ENCODE data around the gene RPL10A.
A peak's percentile ranks its signal among the peaks of the same experiment; 100 is the strongest.

RPL10A gene

DNA sequence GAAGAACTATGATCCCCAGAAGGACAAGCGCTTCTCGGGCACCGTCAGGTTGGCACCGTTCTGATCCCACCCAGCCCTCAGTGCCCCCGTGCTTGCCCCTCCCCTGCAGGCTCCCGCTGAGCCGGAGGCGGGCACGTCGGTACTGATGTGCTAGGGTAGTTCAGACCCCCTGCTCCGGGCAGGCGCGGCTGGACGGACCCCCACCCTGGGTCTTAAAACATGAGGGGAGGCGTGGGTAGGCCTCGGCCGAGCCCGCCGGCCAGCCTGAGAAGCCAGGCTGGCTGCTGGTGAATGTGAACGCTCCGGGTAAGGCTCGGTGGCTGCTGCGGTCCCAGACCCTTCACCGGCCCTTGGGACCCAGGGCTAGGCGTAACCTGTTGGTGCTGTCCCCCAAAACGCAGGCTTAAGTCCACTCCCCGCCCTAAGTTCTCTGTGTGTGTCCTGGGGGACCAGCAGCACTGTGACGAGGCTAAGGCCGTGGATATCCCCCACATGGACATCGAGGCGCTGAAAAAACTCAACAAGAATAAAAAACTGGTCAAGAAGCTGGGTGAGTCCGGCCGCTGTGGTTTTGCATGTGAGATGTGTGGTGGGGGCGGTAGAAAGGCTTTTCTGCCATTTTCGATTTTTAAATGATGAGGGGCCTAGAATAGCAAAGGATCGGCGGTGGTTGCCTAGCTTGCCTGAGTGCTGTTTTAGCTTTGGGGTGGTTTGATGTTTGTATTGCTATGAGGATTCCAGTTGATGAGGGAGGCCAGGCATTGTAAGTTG, 964 bp downstream of the RPL10A start:
- peak overlapping the region; percentile 67 to 73; a peak in 3 of 4 replicates for H3K4me3 ChIP-seq (ENCODE audit: low read depth in 1 of 2, low read length in 2 of 2)
- no peaks in the 10 kb centered on the region for H3K27me3 ChIP-seq (ENCODE audit: insufficient read depth, low read length, poor library complexity)
- H3K79me2 ChIP-seq (ENCODE audit: insufficient read depth, low read length), result peaks cover 30% of the 10 kb centered on the region
- H4K20me1 ChIP-seq (ENCODE audit: insufficient read depth, low read length), result peaks cover 46% of the 10 kb centered on the region
- no peaks in the 10 kb centered on the region for H3K9me3 ChIP-seq (ENCODE audit: insufficient read depth, low read length, severe bottlenecking)
- peaks cover 32% of the 10 kb centered on the region for H3K4me1 ChIP-seq (ENCODE audit: insufficient read depth, low read length)
- peak overlapping the region; percentile 71; the same call in 1 of the 2 replicates for H2AFZ ChIP-seq (ENCODE audit: low read depth, low read length)
- ATAC-seq (ENCODE audit: insufficient read depth, low read depth), result peak; percentile 30
- no peak for TF ChIP-seq EZH2 (IDR thresholded peaks at IDR 0.05; ENCODE audit: borderline replicate concordance, low read depth, low read length, severe bottlenecking)
- TF ChIP-seq CTCF (IDR thresholded peaks at IDR 0.05; ENCODE audit: borderline replicate concordance, extremely low read depth, low read length, poor library complexity, severe bottlenecking), result no peak
- DNase-seq, result no peak
- peaks cover 56% of the 10 kb centered on the region for H3K36me3 ChIP-seq (ENCODE audit: insufficient read depth, low read length)
- H3K27ac ChIP-seq (ENCODE audit: low read length), result peak overlapping the region; percentile 87
- peak overlapping the region; percentile 82 for H3K9ac ChIP-seq (ENCODE audit: low read depth, low read length)
- H3K4me2 ChIP-seq (ENCODE audit: insufficient read depth, low read length), result peak overlapping the region; percentile 85

DNA sequence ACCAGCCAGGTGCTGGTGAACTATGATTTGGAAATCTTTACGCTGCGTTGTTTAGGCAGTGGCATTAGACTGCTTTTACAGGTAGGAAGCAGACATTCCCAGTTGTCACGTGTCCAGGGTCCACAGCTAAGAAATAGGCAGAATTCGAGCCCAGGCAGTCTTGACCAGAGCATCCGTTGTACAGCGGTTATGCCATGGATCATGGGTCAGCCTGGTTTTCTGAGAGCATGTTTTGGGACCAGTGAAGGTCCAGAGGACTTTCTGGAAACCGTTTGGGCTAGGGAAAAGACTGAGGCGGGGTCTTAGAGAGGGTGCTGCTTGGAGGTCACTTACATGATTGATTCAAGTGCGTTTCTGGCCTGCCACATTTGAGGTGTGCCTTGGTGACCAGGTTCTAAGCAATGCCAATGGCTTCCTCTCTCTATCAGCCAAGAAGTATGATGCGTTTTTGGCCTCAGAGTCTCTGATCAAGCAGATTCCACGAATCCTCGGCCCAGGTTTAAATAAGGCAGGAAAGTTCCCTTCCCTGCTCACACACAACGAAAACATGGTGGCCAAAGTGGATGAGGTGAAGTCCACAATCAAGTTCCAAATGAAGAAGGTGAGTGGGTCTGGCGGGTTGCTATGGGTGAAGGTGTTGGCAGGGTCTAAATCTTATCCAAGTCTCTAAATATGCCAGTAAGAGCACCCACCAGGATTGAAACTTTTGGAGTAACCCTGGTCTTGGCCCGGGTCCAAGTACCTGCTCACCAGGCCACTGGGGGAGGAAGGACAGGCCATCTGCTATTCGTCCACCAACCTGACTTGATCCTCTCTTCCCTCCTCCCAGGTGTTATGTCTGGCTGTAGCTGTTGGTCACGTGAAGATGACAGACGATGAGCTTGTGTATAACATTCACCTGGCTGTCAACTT, 1.8 kb downstream of the RPL10A start:
- no peak for ATAC-seq (ENCODE audit: insufficient read depth, low read depth)
- no peaks in the 10 kb centered on the region for H3K27me3 ChIP-seq (ENCODE audit: insufficient read depth, low read length, poor library complexity)
- no peak for DNase-seq
- peak overlapping the region; percentile 82 for H3K9ac ChIP-seq (ENCODE audit: low read depth, low read length)
- peak overlapping the region; percentile 67 to 73; a peak in 3 of 4 replicates for H3K4me3 ChIP-seq (ENCODE audit: low read depth in 1 of 2, low read length in 2 of 2)
- no peaks in the 10 kb centered on the region for H3K9me3 ChIP-seq (ENCODE audit: insufficient read depth, low read length, severe bottlenecking)
- peak overlapping the region; percentile 87 for H3K27ac ChIP-seq (ENCODE audit: low read length)
- peaks cover 32% of the 10 kb centered on the region for H3K4me1 ChIP-seq (ENCODE audit: insufficient read depth, low read length)
- H3K4me2 ChIP-seq (ENCODE audit: insufficient read depth, low read length), result peak overlapping the region; percentile 85
- H4K20me1 ChIP-seq (ENCODE audit: insufficient read depth, low read length), result peaks cover 46% of the 10 kb centered on the region
- no peak overlapping the region for H2AFZ ChIP-seq (ENCODE audit: low read depth, low read length)
- peaks cover 30% of the 10 kb centered on the region for H3K79me2 ChIP-seq (ENCODE audit: insufficient read depth, low read length)
- H3K36me3 ChIP-seq (ENCODE audit: insufficient read depth, low read length), result peaks cover 56% of the 10 kb centered on the region
- TF ChIP-seq CTCF (IDR thresholded peaks at IDR 0.05; ENCODE audit: borderline replicate concordance, extremely low read depth, low read length, poor library complexity, severe bottlenecking), result no peak
- TF ChIP-seq EZH2 (IDR thresholded peaks at IDR 0.05; ENCODE audit: borderline replicate concordance, low read depth, low read length, severe bottlenecking), result no peak

DNA sequence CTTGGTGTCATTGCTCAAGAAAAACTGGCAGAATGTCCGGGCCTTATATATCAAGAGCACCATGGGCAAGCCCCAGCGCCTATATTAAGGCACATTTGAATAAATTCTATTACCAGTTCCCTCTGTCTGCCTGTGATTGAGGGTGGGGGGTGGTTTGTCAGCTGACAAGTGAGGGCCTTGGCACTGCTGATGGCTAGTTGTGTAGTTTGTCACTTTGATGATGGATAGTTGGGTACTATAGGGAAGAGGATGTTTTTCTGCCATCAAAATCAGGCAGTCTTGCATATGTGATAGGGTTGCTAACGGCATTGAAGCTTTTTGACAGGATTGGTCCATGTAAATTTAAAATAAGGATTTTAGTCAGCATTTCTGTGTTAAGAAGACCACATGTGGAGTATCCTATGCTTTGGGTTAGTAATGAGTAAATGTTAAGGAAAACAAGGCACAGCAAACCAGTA, 2.5 kb downstream of the RPL10A start:
- Histone ChIP-seq H3K27ac (ENCODE audit: low read length) (no peak overlapping the region), H2AFZ (ENCODE audit: low read depth, low read length) (no peak overlapping the region), H3K79me2 (ENCODE audit: insufficient read depth, low read length) (peaks cover 30% of the 10 kb centered on the region), H3K4me3 (ENCODE audit: low read depth in 1 of 2, low read length in 2 of 2) (peak overlapping the region in 1 of 2 experiments; percentile 67; a peak in 1 of 4 replicates), H3K4me1 (ENCODE audit: insufficient read depth, low read length) (peaks cover 32% of the 10 kb centered on the region), H3K36me3 (ENCODE audit: insufficient read depth, low read length) (peaks cover 56% of the 10 kb centered on the region), H3K9ac (ENCODE audit: low read depth, low read length) (no peak overlapping the region), H4K20me1 (ENCODE audit: insufficient read depth, low read length) (peaks cover 49% of the 10 kb centered on the region), H3K9me3 (ENCODE audit: insufficient read depth, low read length, severe bottlenecking) (no peaks in the 10 kb centered on the region), H3K4me2 (ENCODE audit: insufficient read depth, low read length) (peak overlapping the region; percentile 85; the same call in 1 of the 2 replicates), H3K27me3 (ENCODE audit: insufficient read depth, low read length, poor library complexity) (no peaks in the 10 kb centered on the region)
- no peak for DNase-seq
- ATAC-seq (ENCODE audit: insufficient read depth, low read depth), result no peak
- TF ChIP-seq CTCF (IDR thresholded peaks at IDR 0.05; ENCODE audit: borderline replicate concordance, extremely low read depth, low read length, poor library complexity, severe bottlenecking) (no peak), EZH2 (IDR thresholded peaks at IDR 0.05; ENCODE audit: borderline replicate concordance, low read depth, low read length, severe bottlenecking) (no peak)
